ENCODE measurements around the gene SH2B3. TPM values are rescaled to one million over a fixed set of nuclear protein-coding genes. Genes with fewer than 3 reads are reported as not detected.
A peak's percentile ranks its signal among the peaks of the same experiment; 100 is the strongest.

The SH2B3 gene
- total RNA-seq, 1 donor from 2014 or later, result 20.4 TPM

DNA sequence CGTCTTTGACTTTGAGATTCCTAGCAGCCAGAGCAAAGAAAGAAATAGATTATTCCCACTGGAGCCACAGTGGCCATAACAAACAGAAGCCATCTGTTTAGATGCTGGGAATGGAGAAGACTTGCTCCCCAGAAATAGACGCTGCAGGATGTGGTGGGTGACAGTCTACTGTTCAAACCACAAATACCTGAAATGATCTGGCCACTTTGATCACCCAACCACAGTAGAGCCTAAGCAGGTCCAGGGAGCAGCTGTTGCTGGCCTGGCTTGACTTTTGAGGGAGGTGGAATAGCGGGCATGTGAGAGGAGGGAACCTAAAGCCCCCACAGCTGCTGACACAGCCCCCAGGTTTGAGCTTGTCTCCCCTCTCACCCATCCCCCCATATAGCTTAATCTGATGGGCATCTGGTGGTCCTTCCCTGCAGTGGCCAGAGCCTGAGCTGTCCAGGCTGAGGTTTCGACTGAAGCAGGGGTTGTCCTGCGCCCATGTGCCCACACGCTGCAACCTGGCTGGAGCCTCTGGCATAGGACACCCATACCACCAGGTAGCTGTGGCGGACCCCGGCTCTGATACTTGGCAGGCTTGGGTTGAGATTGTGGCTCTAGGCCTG lies 38.7 kb downstream of the SH2B3 start:
- DNase-seq (ENCODE audit: low spot score), result no peak

- peak; percentile 54 for DNase-seq (ENCODE audit: low spot score)
Measured at GRCh38 chr12:111444925-111445725, 39.4 kb downstream of the SH2B3 start.

DNA sequence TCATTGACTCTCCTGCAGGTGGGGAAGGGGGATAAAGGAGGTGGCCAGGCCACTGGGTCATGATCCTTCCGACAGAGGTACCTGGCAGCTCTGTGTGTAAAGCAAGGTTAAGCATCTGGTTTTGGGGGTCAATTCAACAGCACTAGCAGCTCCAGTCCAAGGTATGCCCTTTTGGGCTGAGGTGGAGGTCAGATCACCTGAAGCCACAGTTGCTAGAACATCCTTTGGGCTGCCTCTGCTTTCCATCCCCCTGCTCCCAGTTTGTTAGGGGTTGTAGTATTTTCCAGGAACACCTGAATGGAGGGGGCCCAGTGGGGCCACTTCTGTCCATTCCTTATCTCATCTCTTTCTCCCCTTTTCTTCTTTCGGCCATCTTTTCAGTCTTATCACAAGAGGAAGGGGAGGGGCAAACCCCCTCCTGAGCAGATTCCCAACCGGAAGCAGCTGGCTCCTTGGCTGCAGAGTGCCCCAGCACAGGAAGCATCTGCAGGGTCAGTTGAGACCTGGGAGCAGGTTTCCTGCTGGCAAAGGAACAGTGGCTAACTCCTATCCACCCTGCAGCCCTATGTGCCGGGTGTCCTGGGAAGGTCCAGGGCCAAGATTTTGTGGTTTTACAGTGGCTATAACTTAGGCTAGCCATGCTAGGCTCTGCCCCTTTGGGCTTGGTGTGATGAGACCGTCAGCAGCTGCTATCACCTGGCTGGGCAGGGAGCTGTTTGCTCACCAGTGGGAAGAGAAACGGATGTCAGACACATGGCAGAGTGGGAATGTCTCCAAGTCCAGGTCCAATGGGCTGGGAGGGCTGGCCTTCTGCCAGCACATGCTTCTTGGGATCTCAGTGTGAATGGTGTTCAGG lies 40.2 kb downstream of the SH2B3 start:
- peak; percentile 46 for DNase-seq (ENCODE audit: low spot score)

DNA sequence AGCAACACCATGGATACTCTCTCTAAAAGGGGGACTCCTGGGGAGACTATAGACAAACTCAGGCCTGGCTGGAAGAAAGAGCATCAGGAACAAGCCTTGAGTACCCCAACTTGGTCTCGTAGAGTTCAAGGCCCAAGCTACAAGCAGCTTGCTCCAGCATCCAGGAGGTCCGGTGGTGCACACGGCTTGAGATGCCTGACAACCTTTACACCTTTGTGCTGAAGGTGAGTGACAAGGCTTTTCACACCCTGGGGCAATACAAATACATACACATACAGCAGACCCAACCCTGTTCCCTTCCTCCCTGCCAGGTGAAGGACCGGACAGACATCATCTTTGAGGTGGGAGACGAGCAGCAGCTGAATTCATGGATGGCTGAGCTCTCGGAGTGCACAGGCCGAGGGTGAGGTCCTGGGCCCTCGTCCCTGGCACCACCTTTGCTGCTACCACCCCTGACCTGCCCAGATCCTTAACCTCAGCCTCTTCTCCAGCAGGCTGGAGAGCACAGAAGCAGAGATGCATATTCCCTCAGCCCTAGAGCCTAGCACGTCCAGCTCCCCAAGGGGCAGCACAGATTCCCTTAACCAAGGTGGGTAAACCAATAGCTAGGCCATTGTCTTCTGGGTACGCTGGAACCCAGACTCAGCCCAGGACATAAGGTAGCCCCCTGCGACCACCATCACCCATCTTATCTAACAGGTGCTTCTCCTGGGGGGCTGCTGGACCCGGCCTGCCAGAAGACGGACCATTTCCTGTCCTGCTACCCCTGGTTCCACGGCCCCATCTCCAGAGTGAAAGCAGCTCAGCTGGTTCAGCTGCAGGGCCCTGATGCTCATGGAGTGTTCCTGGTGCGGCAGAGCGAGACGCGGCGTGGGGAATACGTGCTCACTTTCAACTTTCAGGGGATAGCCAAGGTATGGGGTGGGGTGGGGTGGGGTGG lies 41.2 kb downstream of the SH2B3 start:
- DNase-seq (ENCODE audit: low spot score), result peak; percentile 38

DNA sequence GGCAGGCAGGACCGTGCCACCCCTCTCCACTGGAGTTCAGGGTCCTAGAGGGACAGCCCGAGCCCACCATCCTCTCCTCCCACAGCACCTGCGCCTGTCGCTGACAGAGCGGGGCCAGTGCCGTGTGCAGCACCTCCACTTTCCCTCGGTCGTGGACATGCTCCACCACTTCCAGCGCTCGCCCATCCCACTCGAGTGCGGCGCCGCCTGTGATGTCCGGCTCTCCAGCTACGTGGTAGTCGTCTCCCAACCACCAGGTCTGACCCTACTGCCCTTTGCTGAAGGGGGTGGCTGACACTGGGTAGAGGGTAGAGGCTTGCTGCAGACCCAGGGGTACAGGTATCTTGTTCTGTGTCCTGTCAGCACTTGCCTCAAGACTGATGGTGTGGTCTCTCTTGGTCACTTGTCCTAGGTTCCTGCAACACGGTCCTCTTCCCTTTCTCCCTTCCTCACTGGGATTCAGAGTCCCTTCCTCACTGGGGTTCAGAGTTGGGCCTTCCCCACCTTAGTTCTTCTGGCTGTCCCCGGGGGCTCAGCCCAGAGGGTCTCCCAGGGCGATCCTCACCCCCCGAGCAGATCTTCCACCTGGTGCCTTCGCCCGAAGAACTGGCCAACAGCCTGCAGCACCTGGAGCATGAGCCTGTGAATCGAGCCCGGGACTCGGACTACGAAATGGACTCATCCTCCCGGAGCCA lies 42.0 kb downstream of the SH2B3 start:
- peak; percentile 36 for DNase-seq (ENCODE audit: low spot score)

GRCh38 chr12:111448266-111448830 lies 42.6 kb downstream of the SH2B3 start:
- peak; percentile 32 for DNase-seq (ENCODE audit: low spot score)

DNA sequence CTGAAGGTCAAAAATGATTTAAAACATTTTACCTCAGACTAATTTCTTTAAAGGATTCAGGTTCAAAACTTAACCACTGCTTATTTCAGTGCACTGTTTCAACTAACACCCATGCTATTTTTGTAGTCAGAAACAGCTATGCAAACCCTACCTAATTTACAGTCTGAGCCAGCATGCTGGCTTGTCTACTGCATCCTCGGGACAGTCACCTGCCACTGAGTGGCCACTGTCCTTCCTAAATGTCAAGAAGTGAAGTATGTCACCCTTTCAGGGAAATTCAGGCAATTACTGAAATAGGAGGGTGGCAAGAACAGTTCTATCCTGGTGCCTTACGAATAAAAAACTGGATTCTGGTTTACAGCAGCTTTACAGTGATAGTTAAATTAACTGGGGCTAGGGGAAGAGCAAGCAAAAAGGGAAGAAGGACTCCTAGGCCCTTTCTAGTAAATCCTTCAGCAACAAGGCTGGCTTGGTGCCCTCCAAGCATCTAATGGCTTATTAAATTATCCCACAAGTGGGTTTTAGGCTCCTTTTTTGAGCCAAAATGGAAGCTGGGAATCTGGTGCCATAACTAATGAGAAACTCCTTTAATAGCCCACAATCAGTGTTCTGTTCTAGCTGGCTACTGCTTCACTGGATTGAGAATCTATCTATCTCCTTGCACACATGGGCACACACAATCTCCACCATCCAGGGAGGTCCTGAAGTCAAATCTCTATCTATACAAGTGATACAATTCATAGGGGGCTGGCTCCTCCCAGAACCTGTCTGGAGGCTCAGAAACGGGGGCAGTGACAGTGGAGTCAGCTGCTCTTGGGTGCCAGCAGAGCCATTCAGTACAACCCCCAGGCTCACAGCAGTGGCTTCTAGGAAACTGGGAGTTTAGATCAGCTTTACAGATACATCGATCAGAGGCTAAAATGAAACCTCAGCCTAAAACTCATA lies 43.4 kb downstream of the SH2B3 start:
- peak; percentile 29 for DNase-seq (ENCODE audit: low spot score)

- DNase-seq (ENCODE audit: low spot score), result peak; percentile 39
Measured at GRCh38 chr12:111450676-111451075, 45.0 kb downstream of the SH2B3 start.

- DNase-seq (ENCODE audit: low spot score), result peak; percentile 12
Measured at GRCh38 chr12:111451232-111451631, 45.5 kb downstream of the SH2B3 start.

GRCh38 chr12:111451649-111452129 lies 46.0 kb downstream of the SH2B3 start:
- DNase-seq (ENCODE audit: low spot score), result peak; percentile 40

DNA sequence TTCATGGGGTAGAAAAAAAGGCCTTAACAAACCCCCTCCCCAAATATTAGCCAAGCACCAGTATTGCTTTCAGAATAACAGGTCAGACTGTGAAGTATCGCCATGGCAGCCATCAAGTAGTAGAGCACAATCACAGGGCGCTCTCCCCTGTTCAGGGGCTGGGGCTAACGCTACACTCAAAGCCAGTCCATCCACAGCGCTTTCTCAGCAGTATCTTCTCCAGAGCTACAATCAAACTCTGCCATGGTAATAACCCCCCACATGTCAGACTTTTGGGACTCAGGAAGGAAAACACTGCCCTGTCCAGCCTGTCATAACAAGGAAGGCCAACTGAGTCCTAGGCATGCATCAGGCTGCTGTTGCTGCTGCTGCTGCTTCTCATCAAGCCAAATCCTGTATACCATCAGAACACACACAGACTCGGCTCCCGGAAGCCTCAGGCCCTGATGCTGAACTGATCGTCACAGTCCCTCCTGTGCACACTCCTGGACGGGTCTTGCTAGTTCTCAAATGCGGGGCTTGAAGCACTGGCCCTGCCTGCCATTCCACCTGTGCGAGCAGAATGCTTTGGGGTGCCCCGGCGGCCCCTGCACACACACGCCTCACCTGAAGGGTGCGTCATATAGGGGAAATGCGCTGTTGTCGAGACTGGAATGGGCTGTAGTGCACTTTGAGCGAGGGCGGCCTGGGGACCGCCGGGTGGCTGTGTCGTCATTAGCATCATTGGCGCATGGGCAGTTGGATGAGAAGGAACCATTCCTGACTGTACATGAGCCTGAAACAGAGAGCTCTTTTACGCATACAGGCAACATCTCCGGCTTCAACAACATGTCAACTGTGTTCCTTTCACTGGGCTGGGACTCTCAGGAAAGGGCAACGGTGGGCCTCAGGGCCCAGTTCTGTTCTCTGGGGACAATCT lies 47.6 kb downstream of the SH2B3 start:
- peak; percentile 35 for DNase-seq (ENCODE audit: low spot score)

- peak; percentile 9 for DNase-seq (ENCODE audit: low spot score)
Measured at GRCh38 chr12:111454311-111454710, 48.6 kb downstream of the SH2B3 start.

DNA sequence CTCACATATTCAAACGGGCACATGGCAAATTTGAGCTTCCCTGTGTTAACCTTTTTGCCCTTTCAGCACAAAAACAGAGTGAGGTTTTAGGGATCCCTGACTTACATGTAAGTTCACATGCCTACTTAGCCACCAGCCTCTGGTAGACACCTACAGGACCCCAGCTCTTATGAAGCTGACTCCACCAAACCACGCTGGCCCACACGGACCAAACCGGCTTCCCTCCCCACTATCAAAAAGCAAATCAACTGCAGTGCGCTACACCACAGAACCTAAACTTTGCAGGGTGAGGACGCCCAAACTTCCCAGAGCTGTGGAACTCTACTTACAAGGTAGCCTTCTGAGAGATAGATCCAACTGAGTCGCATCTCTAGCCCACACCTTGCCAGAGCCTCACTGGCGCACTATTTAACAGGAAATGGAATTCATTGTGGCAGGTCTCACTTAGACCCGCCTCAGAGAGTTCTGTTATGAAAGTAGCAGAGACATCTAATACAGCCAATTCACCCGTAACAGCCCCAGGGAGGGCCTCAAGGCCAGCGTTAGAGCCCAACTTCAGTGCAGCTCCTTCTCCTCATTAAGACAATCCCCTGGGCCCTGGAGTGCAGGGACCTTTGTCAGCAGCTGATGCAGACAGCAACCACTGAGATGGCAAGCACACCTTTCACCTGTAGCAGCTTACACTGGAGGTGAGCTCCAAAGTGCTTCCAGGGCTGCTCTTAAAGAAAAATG lies 49.2 kb downstream of the SH2B3 start:
- DNase-seq (ENCODE audit: low spot score), result peak; percentile 33

DNA sequence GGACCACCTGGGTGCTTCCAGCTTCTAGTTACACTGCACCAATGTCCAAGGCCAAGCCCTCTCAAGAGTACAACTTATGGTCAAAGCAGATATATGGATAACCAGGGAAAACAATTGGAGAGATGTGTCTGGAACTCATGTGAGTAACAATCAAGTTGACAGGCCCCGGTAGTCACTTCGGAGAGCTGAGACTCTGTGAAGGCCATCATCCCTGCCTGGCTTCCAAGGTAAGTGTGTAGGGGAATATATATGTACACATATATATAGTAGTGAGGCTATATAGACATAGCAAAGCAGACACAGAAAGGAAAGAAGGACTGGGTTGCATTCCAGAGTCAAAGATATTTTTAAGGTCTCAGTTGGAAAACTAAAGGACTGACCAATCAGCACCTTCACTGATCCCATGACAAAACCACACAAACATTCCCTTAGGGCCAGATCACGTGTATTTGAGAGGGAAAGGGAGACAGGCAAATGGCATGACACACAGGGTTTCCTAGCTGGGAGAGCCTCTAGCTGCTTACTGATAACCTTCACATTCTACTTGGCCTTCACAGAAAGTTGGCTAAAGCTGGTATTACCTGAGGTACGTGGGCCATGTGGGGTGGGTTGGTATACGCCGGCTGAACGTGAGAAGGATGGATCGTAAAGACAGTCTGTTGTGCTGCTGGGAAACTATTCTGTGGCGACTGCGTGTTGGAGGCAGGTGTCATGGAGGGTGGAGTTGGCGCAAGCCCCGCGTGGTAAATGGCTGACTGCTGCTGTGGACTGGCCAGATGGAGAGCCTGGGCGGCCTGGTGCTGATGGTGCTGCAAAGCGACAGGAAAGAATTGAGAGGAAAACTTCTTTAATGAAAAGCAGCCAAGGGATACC lies 50.0 kb downstream of the SH2B3 start:
- DNase-seq (ENCODE audit: low spot score), result peak; percentile 25

GRCh38 chr12:111457071-111457470 lies 51.3 kb downstream of the SH2B3 start:
- peak; percentile 17 for DNase-seq (ENCODE audit: low spot score)

GRCh38 chr12:111457577-111457976 lies 51.9 kb downstream of the SH2B3 start:
- peak; percentile 32 for DNase-seq (ENCODE audit: low spot score)

All from ureter (tissue), 1 donor.